GM20431 (cell line): ENCODE data around the gene SLPI.

ENCODE experiments used
- in situ Hi-C: fragments of 300-500 bp; cut with MseI, MboI; formaldehyde crosslinking; loops from one replicate; pipeline ENCODE4 v1.15.0; 2020; ENCODE audit warnings: low sequenced_read_pairs; ENCODE audit not compliant: unreplicated experiment

The SLPI gene

GRCh38 chr20:45254383-45255262 lies at the start of gene SLPI:
Gene SLPI, minus strand, starts transcription at chr20:45254564. Its CDS starts 21 bp downstream, at chr20:45254543.
- in situ Hi-C loops: no loop called here

- in situ Hi-C loops: loop anchor here (25.0 kb wide), 1 partner anchor 458 kb away; no protein-coding TSS in a partner anchor
These were observed 49.5 kb upstream of the SLPI start for GRCh38 chr20:45303586-45304463.

- in situ Hi-C loops: loop anchor here (25.0 kb wide), 1 partner anchor 460 kb away; no protein-coding TSS in a partner anchor
These were observed 47.5 kb upstream of the SLPI start for GRCh38 chr20:45301824-45302271.

- in situ Hi-C loops: loop anchor here (25.0 kb wide), 1 partner anchor 461 kb away; no protein-coding TSS in a partner anchor
These were observed 46.6 kb upstream of the SLPI start for GRCh38 chr20:45300961-45301360.

GRCh38 chr20:45299786-45300185 lies 45.4 kb upstream of the SLPI start:
- in situ Hi-C loops: loop anchor here (25.0 kb wide), 2 partner anchors 187 to 463 kb away; partner anchors contain the start of genes KCNS1, WFDC12 and WFDC5

GRCh38 chr20:45297786-45298497 lies 43.6 kb upstream of the SLPI start:
- in situ Hi-C loops: loop anchor here (25.0 kb wide), 1 partner anchor 186 kb away; the partner anchor contains the start of genes KCNS1, WFDC12 and WFDC5

- in situ Hi-C loops: loop anchor here (25.0 kb wide), 1 partner anchor 182 kb away; the partner anchor contains the start of genes KCNS1, WFDC12 and WFDC5
These were observed 40.3 kb upstream of the SLPI start for GRCh38 chr20:45294659-45295058.

- in situ Hi-C loops: loop anchor here (25.0 kb wide), 1 partner anchor 182 kb away; the partner anchor contains the start of genes KCNS1, WFDC12 and WFDC5
These were observed 39.6 kb upstream of the SLPI start for GRCh38 chr20:45294003-45294368.

GRCh38 chr20:45293041-45294002 lies 39.0 kb upstream of the SLPI start:
- in situ Hi-C loops: loop anchor here (25.0 kb wide), 1 partner anchor 181 kb away; the partner anchor contains the start of genes KCNS1, WFDC12 and WFDC5

- in situ Hi-C loops: loop anchor here (25.0 kb wide), 1 partner anchor 180 kb away; the partner anchor contains the start of genes KCNS1, WFDC12 and WFDC5
These were observed 38.0 kb upstream of the SLPI start for GRCh38 chr20:45292343-45292742.

GRCh38 chr20:45291526-45291925 lies 37.2 kb upstream of the SLPI start:
- in situ Hi-C loops: loop anchor here (25.0 kb wide), 1 partner anchor 179 kb away; the partner anchor contains the start of genes KCNS1, WFDC12 and WFDC5

- in situ Hi-C loops: loop anchor here (25.0 kb wide), 1 partner anchor 179 kb away; the partner anchor contains the start of genes KCNS1, WFDC12 and WFDC5
These were observed 36.5 kb upstream of the SLPI start for GRCh38 chr20:45290677-45291355.

- in situ Hi-C loops: loop anchor here (25.0 kb wide), 1 partner anchor 178 kb away; the partner anchor contains the start of genes KCNS1, WFDC12 and WFDC5
These were observed 35.7 kb upstream of the SLPI start for GRCh38 chr20:45289942-45290676.

- in situ Hi-C loops: loop anchor here (25.0 kb wide), 1 partner anchor 177 kb away; the partner anchor contains the start of genes KCNS1, WFDC12 and WFDC5
These were observed 34.5 kb upstream of the SLPI start for GRCh38 chr20:45288860-45289259.

GRCh38 chr20:45288376-45288775 lies 34.0 kb upstream of the SLPI start:
- in situ Hi-C loops: loop anchor here (25.0 kb wide), 1 partner anchor 176 kb away; the partner anchor contains the start of genes KCNS1, WFDC12 and WFDC5

- in situ Hi-C loops: loop anchor here (25.0 kb wide), 1 partner anchor 171 kb away; the partner anchor contains the start of genes KCNS1, WFDC12 and WFDC5
These were observed 29.2 kb upstream of the SLPI start for GRCh38 chr20:45283551-45284057.
